H1 (cell line): ENCODE results near the gene CCDC197. TPM values are rescaled to one million over a fixed set of nuclear protein-coding genes. Genes with fewer than 3 reads are reported as not detected.

ENCODE experiments used
- CTCF ChIA-PET: fragments of 300-600 bp; sonication (Branson Sonifier 250); formaldehyde crosslinking; loops from one replicate; lab custom pipeline; 2021; ENCODE audit not compliant: partially characterized antibody; lab: Charles Lee
- POLR2A ChIA-PET: fragments of 300-600 bp; sonication (Branson Sonifier 250); formaldehyde crosslinking; loops from one replicate; lab custom pipeline; 2021; ENCODE audit warnings: inconsistent platforms; ENCODE audit not compliant: partially characterized antibody; lab: Charles Lee
- DNase-seq, 2 experiments: peaks; one replicate each; pipeline versions ENCODE4 v3.0.0 to v3.0.0-alpha.2; 2010 to 2022; ENCODE audit warnings: low spot score in 2 of 2, low read depth in 1 of 2, mixed read lengths in 1 of 2
- FAIRE-seq: peaks from 2 replicates; lab custom pipeline; 2011; peaks lifted over from hg19 to GRCh38; lab: Jason Lieb, UNC
- H2AFZ ChIP-seq: 2 replicates; pipeline ENCODE4 v1.8.1; 2012; ENCODE audit warnings: low read length, inconsistent platforms
- H2AK5ac ChIP-seq: 2 replicates; pipeline ENCODE4 v1.6.1; 2013; ENCODE audit warnings: low read depth, low read length
- H2BK120ac ChIP-seq: replicated peaks from 2 replicates; pipeline ENCODE3; 2013; ENCODE audit warnings: low read depth, low read length, inconsistent platforms
- H2BK12ac ChIP-seq: 2 replicates; pipeline ENCODE4 v1.6.1; 2013; ENCODE audit warnings: low read depth, low read length
- H2BK15ac ChIP-seq: 2 replicates; pipeline ENCODE4 v1.6.1; 2013; ENCODE audit warnings: low read length
- H2BK20ac ChIP-seq: 2 replicates; pipeline ENCODE4 v1.6.1; 2013; ENCODE audit warnings: low read length
- H2BK5ac ChIP-seq: 2 replicates; pipeline ENCODE4 v1.6.1; 2013; ENCODE audit warnings: low read depth, low read length
- H3K14ac ChIP-seq: 2 replicates; pipeline ENCODE4 v1.6.1; 2013; ENCODE audit warnings: inconsistent platforms; ENCODE audit not compliant: insufficient read length
- H3K18ac ChIP-seq: 2 replicates; pipeline ENCODE4 v1.6.1; 2013; ENCODE audit warnings: low read length; ENCODE audit errors: extremely low read depth
- H3K23ac ChIP-seq: 2 replicates; pipeline ENCODE4 v1.6.1; 2013; ENCODE audit warnings: inconsistent platforms; ENCODE audit not compliant: insufficient read length
- H3K23me2 ChIP-seq: 2 replicates; pipeline ENCODE4 v1.6.1; 2013; ENCODE audit warnings: low read depth, low read length
- H3K27ac ChIP-seq: 2 replicates; pipeline ENCODE4 v1.6.1; 2011; ENCODE audit warnings: low read depth, low read length, inconsistent platforms
- H3K27me3 ChIP-seq, 4 experiments: replicated peaks in 1 of 4; 1 replicate in 1 of 4; 2 replicates in 3 of 4; pipeline versions ENCODE4 v1.6.1 to v1.8.1; 2011 to 2013; ENCODE audit warnings: low read length in 3 of 4, mild to moderate bottlenecking in 3 of 4, inconsistent platforms in 2 of 4, mixed read lengths in 2 of 4, moderate library complexity in 1 of 4; ENCODE audit not compliant: control insufficient read depth in 3 of 4, insufficient read depth in 3 of 4; ENCODE audit errors: extremely low read depth in 1 of 4
- H3K36me3 ChIP-seq, 4 experiments: 2 replicates each; pipeline versions ENCODE4 v1.6.1 to v1.8.1; 2011 to 2013; ENCODE audit warnings: mild to moderate bottlenecking in 4 of 4, low read length in 3 of 4, moderate library complexity in 2 of 4, control low read depth in 1 of 4, inconsistent platforms in 1 of 4; ENCODE audit not compliant: insufficient read depth in 4 of 4, control insufficient read depth in 2 of 4
- H3K4ac ChIP-seq: replicated peaks from 2 replicates; pipeline ENCODE3; 2013; ENCODE audit warnings: low read length, low read depth, mixed read lengths, inconsistent platforms; ENCODE audit not compliant: insufficient read length
- H3K4me1 ChIP-seq, 4 experiments: replicated peaks in 1 of 4; 1 replicate in 1 of 4; 2 replicates in 3 of 4; pipeline versions ENCODE4 v1.6.1 to v1.8.1; 2011 to 2013; ENCODE audit warnings: low read length in 3 of 4, inconsistent platforms in 2 of 4, mixed read lengths in 1 of 4; ENCODE audit not compliant: insufficient read depth in 4 of 4, control insufficient read depth in 3 of 4
- H3K4me2 ChIP-seq, 2 experiments: 2 replicates each; pipeline versions ENCODE4 v1.6.1 to v1.8.1; 2011 to 2013; ENCODE audit warnings: low read depth in 2 of 2, low read length in 2 of 2, control low read depth in 1 of 2, inconsistent platforms in 1 of 2, mild to moderate bottlenecking in 1 of 2; ENCODE audit not compliant: insufficient read depth in 1 of 2
- H3K4me3 ChIP-seq, 4 experiments: fragments of 200-600, 300-600 bp in 1 of 4; sonication (generic), shearing (Covaris generic), sonication (Bioruptor Twin) in 1 of 4; 2 replicates each; pipeline versions ENCODE4 v1.5.1 to v1.8.1; 2011 to 2016; ENCODE audit warnings: low read length in 4 of 4, low read depth in 3 of 4, control low read depth in 2 of 4, inconsistent platforms in 2 of 4, mild to moderate bottlenecking in 2 of 4, mixed read lengths in 1 of 4, moderate library complexity in 1 of 4; ENCODE audit not compliant: insufficient read depth in 2 of 4; ENCODE audit errors: extremely low read depth in 1 of 4
- H3K56ac ChIP-seq: replicated peaks from 2 replicates; pipeline ENCODE3; 2013; ENCODE audit warnings: low read depth, mild to moderate bottlenecking, mixed read lengths, low read length, inconsistent platforms; ENCODE audit not compliant: insufficient read length
- H3K79me1 ChIP-seq: 2 replicates; pipeline ENCODE4 v1.6.1; 2013; ENCODE audit warnings: low read depth, low read length, control low read depth
- H3K79me2 ChIP-seq, 2 experiments: 2 replicates each; pipeline versions ENCODE4 v1.6.1 to v1.8.1; 2012 to 2013; ENCODE audit warnings: low read length in 2 of 2, mild to moderate bottlenecking in 2 of 2, inconsistent platforms in 1 of 2; ENCODE audit not compliant: insufficient read depth in 2 of 2, control insufficient read depth in 1 of 2
- H3K9ac ChIP-seq, 4 experiments: replicated peaks in 1 of 4; 1 replicate in 1 of 4; 2 replicates in 3 of 4; pipeline versions ENCODE4 v1.6.1 to v1.8.1; 2011 to 2013; ENCODE audit warnings: low read depth in 3 of 4, low read length in 3 of 4, control low read depth in 2 of 4, mild to moderate bottlenecking in 2 of 4, moderate library complexity in 2 of 4, inconsistent platforms in 1 of 4; ENCODE audit errors: extremely low read depth in 1 of 4
- H3K9me3 ChIP-seq, 2 experiments: 2 replicates each; pipeline versions ENCODE4 v1.6.1 to v1.8.1; 2012 to 2013; ENCODE audit warnings: mild to moderate bottlenecking in 2 of 2, moderate library complexity in 2 of 2, control low read depth in 1 of 2, inconsistent platforms in 1 of 2, low read depth in 1 of 2, low read length in 1 of 2, mixed read lengths in 1 of 2; ENCODE audit not compliant: insufficient read depth in 2 of 2
- H4K20me1 ChIP-seq, 2 experiments: replicated peaks in 1 of 2; 2 replicates each; pipeline versions ENCODE3 to v1.8.1; 2011 to 2013; ENCODE audit warnings: inconsistent platforms in 2 of 2, low read length in 2 of 2, mild to moderate bottlenecking in 1 of 2; ENCODE audit not compliant: insufficient read depth in 2 of 2, control insufficient read depth in 1 of 2
- H4K5ac ChIP-seq: 2 replicates; pipeline ENCODE4 v1.6.1; 2013; ENCODE audit warnings: low read length, low read depth, mixed read lengths, inconsistent platforms; ENCODE audit not compliant: insufficient read length
- H4K8ac ChIP-seq: 2 replicates; pipeline ENCODE4 v1.8.0; 2013; ENCODE audit warnings: mild to moderate bottlenecking, moderate library complexity, low read length, inconsistent platforms; ENCODE audit not compliant: insufficient read depth; ENCODE audit errors: extremely low read depth
- H4K91ac ChIP-seq: replicated peaks from 2 replicates; pipeline ENCODE3; 2013; ENCODE audit warnings: low read length, mixed read lengths, inconsistent platforms; ENCODE audit not compliant: insufficient read length
- CBX5 ChIP-seq: fragments of 300-800, 300-1000 bp; sonication (generic); IDR thresholded peaks from 2 replicates; pipeline ENCODE4 v1.7.1; 2016; ENCODE audit warnings: antibody characterized with exemption, low read length, low read depth
- CTCF ChIP-seq, 3 experiments: IDR thresholded peaks; 1 replicate in 2 of 3; 2 replicates in 1 of 3; pipeline versions ENCODE4 v1.5.1 to v1.6.1; 2011; ENCODE audit warnings: low read length in 3 of 3, mild to moderate bottlenecking in 3 of 3, inconsistent platforms in 2 of 3, low read depth in 1 of 3, moderate library complexity in 1 of 3; ENCODE audit not compliant: insufficient read depth in 1 of 3; ENCODE audit errors: control extremely low read depth in 1 of 3
- NANOG ChIP-seq: IDR thresholded peaks from 2 replicates; pipeline ENCODE4 v1.6.1; 2011; ENCODE audit warnings: low read length, low read depth, mild to moderate bottlenecking, inconsistent platforms; ENCODE audit not compliant: insufficient read depth, poor library complexity, severe bottlenecking
- RNF2 ChIP-seq: fragments of 200-900, 300-1000 bp; sonication (generic); IDR thresholded peaks from 2 replicates; pipeline ENCODE4 v1.7.1; 2016; ENCODE audit warnings: borderline replicate concordance, low read depth, mild to moderate bottlenecking, antibody characterized with exemption, low read length; ENCODE audit not compliant: poor library complexity, severe bottlenecking; ENCODE audit errors: missing control alignments
- SRF ChIP-seq: IDR thresholded peaks from 2 replicates; pipeline ENCODE4 v1.6.1; 2011; ENCODE audit warnings: mild to moderate bottlenecking, low read depth, low read length, moderate library complexity
- WGBS, 2 experiments: shearing (Covaris generic) in 1 of 2; methylation state at CpG; one replicate each; pipeline versions ENCODE4 v1.1.6 to v1.1.7; 2013 to 2015; ENCODE audit warnings: low lambda C conversion rate in 2 of 2, mixed read lengths in 2 of 2, inconsistent platforms in 1 of 2, low coverage in 1 of 2, missing lambda C conversion rate in 1 of 2; ENCODE audit not compliant: insufficient replicate concordance in 2 of 2, insufficient coverage in 1 of 2, insufficient read length in 1 of 2; ENCODE audit errors: extremely low coverage in 1 of 2, missing lambda C conversion rate in 1 of 2; 5-methylcytosine and 5-hydroxymethylcytosine counted together
- polyA plus RNA-seq, 7 experiments: library from polyadenylated mRNA; depleted of rRNA in 3 of 7; stranded (reverse) in 5 of 7; unstranded in 2 of 7; fragments of >200 nt in 5 of 7; fragments of 200-250 nt in 2 of 7; gene quantifications; 1 replicate in 5 of 7; 2 replicates in 1 of 7; 4 replicates in 1 of 7; pipeline versions ENCODE4 v1.2.1 to v1.2.3, GENCODE V29; 2011 to 2013; ENCODE audit warnings: missing spikeins in 2 of 7, mixed read lengths in 2 of 7
- total RNA-seq: library from RNA; stranded (reverse); fragmentation: NEBNext Ultra II Directional; extraction: Animal tissue kit (Norgen Biotek cat#: 25700); gene quantifications from 2 replicates; pipeline ENCODE4 v1.2.1, GENCODE V29; 2021

The CCDC197 gene
- total and polyA plus RNA-seq, 2 of the 8 experiments (the other 6 are each of a cell fraction or from before 2014, with no cell fraction given) = not detected

DNA sequence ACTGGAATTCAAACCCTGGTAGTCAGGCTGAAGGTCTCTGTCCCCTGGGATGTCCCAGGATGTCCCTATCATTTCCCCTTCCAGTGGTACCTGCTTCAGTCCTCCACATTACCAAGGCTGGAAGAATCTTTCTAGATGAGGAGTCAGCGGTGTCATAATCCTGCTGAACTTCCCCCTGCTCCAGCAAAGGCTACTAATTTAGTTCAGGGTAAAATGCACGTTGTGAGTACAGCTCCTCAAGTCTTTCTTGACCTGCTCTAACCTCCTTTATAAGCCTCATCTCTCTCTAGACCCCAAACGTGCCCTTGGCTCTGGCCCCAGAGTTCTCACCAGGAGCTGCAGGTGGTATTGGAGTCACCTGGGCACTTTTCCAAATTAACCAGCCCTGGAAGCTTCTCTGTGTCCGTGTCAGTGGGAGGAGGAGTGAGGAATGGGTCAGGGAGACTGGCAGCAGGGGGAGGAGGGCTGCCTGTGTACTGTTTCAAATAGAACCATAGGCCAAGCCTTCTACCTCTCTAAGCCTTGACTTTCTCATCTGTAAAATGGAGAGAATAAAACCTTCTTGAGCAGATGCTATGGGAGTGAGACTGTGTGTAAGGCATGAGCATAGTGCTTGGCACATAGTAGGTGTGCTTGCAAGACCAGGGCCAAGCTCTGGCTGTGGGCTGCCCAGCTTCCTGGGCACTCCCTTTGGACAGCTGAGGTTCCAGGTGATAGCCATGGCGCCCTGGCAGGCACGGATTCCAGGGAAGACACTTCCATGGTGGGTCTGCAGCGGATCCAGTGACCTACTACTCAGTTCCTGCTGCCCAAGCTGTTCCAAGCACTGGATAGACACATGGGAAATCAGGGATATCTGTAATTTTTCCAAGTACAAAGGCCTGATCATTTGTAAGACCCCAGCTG lies 45.2 kb upstream of the CCDC197 start:
- H3K27me3 ChIP-seq = no peaks in the 10 kb centered on the region
- peaks cover 0 to 12% (median 4%) of the 10 kb centered on the region in 4 experiments; a peak in 3 of 7 replicates for H3K4me1 ChIP-seq
- ChIA-PET POLR2A (interaction anchor here (1.5 kb wide), 1 partner anchor 18 kb away, joined by 4 read pairs; no protein-coding TSS in a partner anchor), CTCF (interaction anchor here (0.6 to 20.5 kb wide), 13 partner anchors 9 to 337 kb away, joined by 3 to 484 read pairs (median 4); partner anchors contain the start of genes ASB2 and CCDC197)
- no peaks in the 10 kb centered on the region for H4K20me1 ChIP-seq
- no peak overlapping the region for H3K9ac ChIP-seq
- no peak overlapping the region for H2AFZ ChIP-seq
- H3K23ac ChIP-seq = no peak overlapping the region
- H2BK20ac ChIP-seq = no peak overlapping the region
- H3K56ac ChIP-seq = no peak overlapping the region
- H2BK120ac ChIP-seq = no peak overlapping the region
- no peak overlapping the region for H2BK5ac ChIP-seq
- no peak overlapping the region for H4K8ac ChIP-seq
- no peaks in the 10 kb centered on the region; a peak in 1 of 8 replicates for H3K36me3 ChIP-seq
- H2BK15ac ChIP-seq = no peak overlapping the region
- no peaks in the 10 kb centered on the region for H3K23me2 ChIP-seq
- H2BK12ac ChIP-seq = no peak overlapping the region
- H3K18ac ChIP-seq = no peak overlapping the region
- no peak overlapping the region; the same call in 1 of the 2 replicates for H2AK5ac ChIP-seq
- H3K14ac ChIP-seq = no peak overlapping the region
- no peak overlapping the region for H4K5ac ChIP-seq
- H3K79me1 ChIP-seq = no peaks in the 10 kb centered on the region
- DNase-seq (no peak), FAIRE-seq (no peak)
- TF ChIP-seq NANOG (no peak), CBX5 (no peak), SRF (no peak), RNF2 (no peak), CTCF (IDR thresholded peaks at IDR 0.05; ENCODE audit: control extremely low read depth in 1 of 3, insufficient read depth in 1 of 3, low read depth in 1 of 3, low read length in 3 of 3) (no peak)
- H3K4me3 ChIP-seq = no peak overlapping the region
- H3K79me2 ChIP-seq = no peaks in the 10 kb centered on the region
- no peak overlapping the region for H3K4me2 ChIP-seq
- H3K27ac ChIP-seq = no peak overlapping the region
- H3K9me3 ChIP-seq = no peaks in the 10 kb centered on the region
- WGBS, 2 experiments = 84% methylated on average over 7 of the region's 7 CpGs; no CpG with 5 or more reads in 1 of the 2 experiments
- no peak overlapping the region for H3K4ac ChIP-seq
- no peak overlapping the region for H4K91ac ChIP-seq
